ENCODE data around the gene TLCD4. TPM values are rescaled to one million over a fixed set of nuclear protein-coding genes. Genes with fewer than 3 reads are reported as not detected.

The TLCD4 gene
- total and polyA plus RNA-seq, 2 donors (not counting 1 experiment from before 2014, with no cell fraction given), result 0.55 to 1.3 TPM

- CTCF ChIA-PET, result no interaction called here
- TF ChIP-seq EZH2 (IDR thresholded peaks at IDR 0.05; ENCODE audit: borderline replicate concordance, insufficient read depth, low read depth, low read length, poor library complexity, severe bottlenecking), result no peak
- TF ChIP-seq, protein P1, sequence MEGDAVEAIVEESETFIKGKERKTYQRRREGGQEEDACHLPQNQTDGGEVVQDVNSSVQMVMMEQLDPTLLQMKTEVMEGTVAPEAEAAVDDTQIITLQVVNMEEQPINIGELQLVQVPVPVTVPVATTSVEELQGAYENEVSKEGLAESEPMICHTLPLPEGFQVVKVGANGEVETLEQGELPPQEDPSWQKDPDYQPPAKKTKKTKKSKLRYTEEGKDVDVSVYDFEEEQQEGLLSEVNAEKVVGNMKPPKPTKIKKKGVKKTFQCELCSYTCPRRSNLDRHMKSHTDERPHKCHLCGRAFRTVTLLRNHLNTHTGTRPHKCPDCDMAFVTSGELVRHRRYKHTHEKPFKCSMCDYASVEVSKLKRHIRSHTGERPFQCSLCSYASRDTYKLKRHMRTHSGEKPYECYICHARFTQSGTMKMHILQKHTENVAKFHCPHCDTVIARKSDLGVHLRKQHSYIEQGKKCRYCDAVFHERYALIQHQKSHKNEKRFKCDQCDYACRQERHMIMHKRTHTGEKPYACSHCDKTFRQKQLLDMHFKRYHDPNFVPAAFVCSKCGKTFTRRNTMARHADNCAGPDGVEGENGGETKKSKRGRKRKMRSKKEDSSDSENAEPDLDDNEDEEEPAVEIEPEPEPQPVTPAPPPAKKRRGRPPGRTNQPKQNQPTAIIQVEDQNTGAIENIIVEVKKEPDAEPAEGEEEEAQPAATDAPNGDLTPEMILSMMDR (IDR thresholded peaks at IDR 0.05), result no peak
These were observed 6.1 kb upstream of the TLCD4 start for GRCh38 chr1:95111014-95111413.

DNA sequence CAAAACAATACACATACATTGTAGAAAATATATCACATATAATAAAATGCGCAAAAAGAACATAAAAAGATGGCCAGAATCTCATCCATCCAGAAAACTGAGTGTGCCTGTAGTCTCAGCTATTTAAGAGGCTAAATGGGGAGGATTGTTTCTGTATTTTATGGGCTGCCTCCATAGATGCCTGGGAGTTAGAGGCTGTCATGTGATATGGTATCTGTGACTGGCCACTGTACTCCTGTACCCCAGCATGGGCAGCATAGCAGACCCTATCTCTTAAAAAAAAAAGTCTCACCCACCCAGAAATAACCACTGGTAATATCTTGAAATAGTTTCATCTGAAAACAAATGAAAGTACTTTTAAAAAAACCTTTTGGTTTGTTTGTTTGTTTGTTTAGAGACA lies 3.5 kb upstream of the TLCD4 start:
- WGBS (ENCODE audit: insufficient coverage), result no CpG with 5 or more reads among the region's 1 CpG
- ATAC-seq (ENCODE audit: low read depth) (no peak), DNase-seq (no peak)
- Histone ChIP-seq H4K20me1 (ENCODE audit: control insufficient read depth, insufficient read depth, low read length, poor library complexity, severe bottlenecking) (no peaks in the 10 kb centered on the region), H3K9me3 (ENCODE audit: control extremely low read depth in 1 of 3, control insufficient read depth in 2 of 3, insufficient read depth in 1 of 3, low read length in 2 of 3) (peaks cover 0 to 3% (median 0%) of the 10 kb centered on the region in 3 donors), H3K27me3 (replicated peaks in 1 of 4; ENCODE audit: control extremely low read depth in 1 of 4, control insufficient read depth in 3 of 4, insufficient read depth in 4 of 4, low read length in 3 of 4) (peaks cover 0 to 16% (median 8%) of the 10 kb centered on the region in 4 experiments), H3K9ac (ENCODE audit: low read length) (no peak overlapping the region), H2AFZ (ENCODE audit: insufficient read depth, low read depth, low read length, poor library complexity, severe bottlenecking) (no peak overlapping the region), H3K36me3 (replicated peaks in 1 of 2; ENCODE audit: control extremely low read depth in 1 of 2, control insufficient read depth in 1 of 2, extremely low read depth in 1 of 2, insufficient read depth in 2 of 2, low read length in 1 of 2) (no peaks in the 10 kb centered on the region), H3K4me2 (replicated peaks; ENCODE audit: low read depth, low read length, poor library complexity, severe bottlenecking) (no peak overlapping the region), H3K4me1 (ENCODE audit: control insufficient read depth in 2 of 2, insufficient read depth in 2 of 2, low read length in 2 of 2) (peaks cover 5 to 10% of the 10 kb centered on the region in 2 donors), H3K27ac (ENCODE audit: low read length in 2 of 2) (no peak overlapping the region), H3K4me3 (ENCODE audit: control extremely low read depth in 1 of 5, extremely low read depth in 1 of 5, insufficient read depth in 1 of 5, low read depth in 2 of 5, low read length in 4 of 5) (no peak overlapping the region), H3K79me2 (ENCODE audit: control insufficient read depth, insufficient read depth, low read length) (no peaks in the 10 kb centered on the region)
- Mint-ChIP-seq H3K27me3 (peaks cover 32% of the 10 kb centered on the region), H3K4me3 (no peak overlapping the region), H3K27ac (no peak overlapping the region), H3K4me1 (peaks cover 11% of the 10 kb centered on the region), H3K9me3 (ENCODE audit: insufficient read depth) (no peaks in the 10 kb centered on the region)
- intact Hi-C loops (cut with micrococcal nuclease), result no loop called here
- ChIA-PET POLR2A (no interaction called here), CTCF (interaction anchor here (1.0 to 1.3 kb wide), 2 partner anchors 120 to 166 kb away, joined by 4 to 5 read pairs; partner anchors contain the start of gene RWDD3)
- TF ChIP-seq, protein P1 (IDR thresholded peaks at IDR 0.05), result no peak
- no peak for TF ChIP-seq EZH2 (IDR thresholded peaks at IDR 0.05; ENCODE audit: borderline replicate concordance, insufficient read depth, low read depth, low read length, poor library complexity, severe bottlenecking)

More at GRCh38 chr1:95111014-95111413, 6.1 kb upstream of the TLCD4 start:
- H3K27ac ChIP-seq (ENCODE audit: low read length in 2 of 2), result no peak overlapping the region
- intact Hi-C loops (cut with micrococcal nuclease), result no loop called here
- peaks cover 0 to 7% (median 2%) of the 10 kb centered on the region in 4 experiments for H3K27me3 ChIP-seq (replicated peaks in 1 of 4; ENCODE audit: control extremely low read depth in 1 of 4, control insufficient read depth in 3 of 4, insufficient read depth in 4 of 4, low read length in 3 of 4)
- no peak overlapping the region for H3K4me2 ChIP-seq (replicated peaks; ENCODE audit: low read depth, low read length, poor library complexity, severe bottlenecking)
- no peaks in the 10 kb centered on the region for H3K79me2 ChIP-seq (ENCODE audit: control insufficient read depth, insufficient read depth, low read length)
- POLR2A ChIA-PET, result no interaction called here
- no peak overlapping the region for H3K9ac ChIP-seq (ENCODE audit: low read length)
- no peaks in the 10 kb centered on the region for H4K20me1 ChIP-seq (ENCODE audit: control insufficient read depth, insufficient read depth, low read length, poor library complexity, severe bottlenecking)
- no peaks in the 10 kb centered on the region for H3K9me3 ChIP-seq (ENCODE audit: control extremely low read depth in 1 of 3, control insufficient read depth in 2 of 3, insufficient read depth in 1 of 3, low read length in 2 of 3)
- H3K36me3 ChIP-seq (replicated peaks in 1 of 2; ENCODE audit: control extremely low read depth in 1 of 2, control insufficient read depth in 1 of 2, extremely low read depth in 1 of 2, insufficient read depth in 2 of 2, low read length in 1 of 2), result no peaks in the 10 kb centered on the region
- Mint-ChIP-seq H3K27me3 (peaks cover 20% of the 10 kb centered on the region), H3K9me3 (ENCODE audit: insufficient read depth) (no peaks in the 10 kb centered on the region), H3K4me3 (no peak overlapping the region), H3K4me1 (no peaks in the 10 kb centered on the region), H3K27ac (no peak overlapping the region)
- no CpG with 5 or more reads among the region's 1 CpG for WGBS (ENCODE audit: insufficient coverage)
- no peak overlapping the region for H2AFZ ChIP-seq (ENCODE audit: insufficient read depth, low read depth, low read length, poor library complexity, severe bottlenecking)
- H3K4me3 ChIP-seq (ENCODE audit: control extremely low read depth in 1 of 5, extremely low read depth in 1 of 5, insufficient read depth in 1 of 5, low read depth in 2 of 5, low read length in 4 of 5), result no peak overlapping the region
- H3K4me1 ChIP-seq (ENCODE audit: control insufficient read depth in 2 of 2, insufficient read depth in 2 of 2, low read length in 2 of 2), result no peaks in the 10 kb centered on the region
- DNase-seq (no peak), ATAC-seq (ENCODE audit: low read depth) (no peak)
